Astrocyte (in vitro differentiated cells and primary cell): Measurements from ENCODE around the gene FAM131C. TPM values are rescaled to one million over a fixed set of nuclear protein-coding genes. Genes with fewer than 3 reads are reported as not detected.

Experiments
- DNase-seq: peaks from one replicate; pipeline ENCODE4 v3.0.0-alpha.2; 2010; ENCODE audit warnings: low read depth
- FAIRE-seq: peaks from 2 replicates; lab custom pipeline; 2011; peaks lifted over from hg19 to GRCh38; lab: Jason Lieb, UNC
- H2AFZ ChIP-seq: 2 replicates; pipeline ENCODE4 v1.6.0; 2012; ENCODE audit warnings: low read depth, low read length, inconsistent platforms
- H3K27ac ChIP-seq: 2 replicates; pipeline ENCODE4 v1.5.1; 2011; ENCODE audit warnings: low read depth, low read length, inconsistent platforms
- H3K27me3 ChIP-seq: 2 replicates; pipeline ENCODE4 v1.6.0; 2011; ENCODE audit warnings: low read length, inconsistent platforms; ENCODE audit not compliant: insufficient read depth
- H3K36me3 ChIP-seq: 2 replicates; pipeline ENCODE4 v1.5.1; 2011; ENCODE audit warnings: low read length, inconsistent platforms; ENCODE audit not compliant: insufficient read depth
- H3K4me1 ChIP-seq: 2 replicates; pipeline ENCODE4 v1.5.1; 2011; ENCODE audit warnings: low read length, inconsistent platforms; ENCODE audit not compliant: insufficient read depth
- H3K4me2 ChIP-seq: 2 replicates; pipeline ENCODE4 v1.6.0; 2012; ENCODE audit warnings: low read length, inconsistent platforms
- H3K4me3 ChIP-seq: 2 replicates; pipeline ENCODE4 v1.5.1; 2011; ENCODE audit warnings: low read depth, mild to moderate bottlenecking, low read length, inconsistent platforms; ENCODE audit not compliant: insufficient read depth
- H3K79me2 ChIP-seq: 2 replicates; pipeline ENCODE4 v1.6.0; 2012; ENCODE audit warnings: mild to moderate bottlenecking, low read length, inconsistent platforms; ENCODE audit not compliant: insufficient read depth
- H3K9ac ChIP-seq: 2 replicates; pipeline ENCODE4 v1.6.0; 2012; ENCODE audit warnings: mild to moderate bottlenecking, low read length, inconsistent platforms
- H3K9me3 ChIP-seq: 2 replicates; pipeline ENCODE4 v1.5.1; 2012; ENCODE audit warnings: low read depth, mild to moderate bottlenecking, low read length, inconsistent platforms; ENCODE audit not compliant: insufficient read depth
- H4K20me1 ChIP-seq: 2 replicates; pipeline ENCODE4 v1.6.0; 2012; ENCODE audit warnings: low read length, inconsistent platforms; ENCODE audit not compliant: insufficient read depth
- H3K27ac Mint-ChIP-seq: one replicate; pipeline ENCODE4 v1.8.0; 2021; ENCODE audit warnings: mild to moderate bottlenecking, mixed read lengths; ENCODE audit not compliant: unreplicated experiment
- H3K27me3 Mint-ChIP-seq: one replicate; pipeline ENCODE4 v1.8.0; 2021; ENCODE audit warnings: low read depth, mixed read lengths; ENCODE audit not compliant: unreplicated experiment
- H3K36me3 Mint-ChIP-seq: one replicate; pipeline ENCODE4 v1.8.0; 2021; ENCODE audit warnings: low read depth, mixed read lengths; ENCODE audit not compliant: unreplicated experiment
- H3K4me1 Mint-ChIP-seq: one replicate; pipeline ENCODE4 v1.8.0; 2021; ENCODE audit warnings: low read depth, mixed read lengths; ENCODE audit not compliant: unreplicated experiment
- H3K4me3 Mint-ChIP-seq: one replicate; pipeline ENCODE4 v1.8.0; 2021; ENCODE audit warnings: mild to moderate bottlenecking, moderate library complexity, mixed read lengths; ENCODE audit not compliant: unreplicated experiment
- H3K9me3 Mint-ChIP-seq: one replicate; pipeline ENCODE4 v1.8.0; 2021; ENCODE audit warnings: mild to moderate bottlenecking, mixed read lengths; ENCODE audit not compliant: unreplicated experiment
- EZH2 ChIP-seq: IDR thresholded peaks from 2 replicates; pipeline ENCODE4 v1.6.1; 2012; ENCODE audit warnings: mild to moderate bottlenecking, low read length, inconsistent platforms; ENCODE audit not compliant: insufficient read depth
- total RNA-seq: library from RNA; stranded (reverse); gene quantifications from 2 replicates; pipeline ENCODE4 v1.2.1, GENCODE V29; 2021
- TF ChIP-seq, protein P1 (sequence below): IDR thresholded peaks from 2 replicates; pipeline ENCODE4 v1.5.1; 2011; ENCODE audit warnings: low read depth, mild to moderate bottlenecking, inconsistent platforms, low read length, moderate library complexity; ENCODE audit not compliant: insufficient read depth

FAM131C gene
- total RNA-seq, 1 donor from 2014 or later, result 0.11 TPM

DNA sequence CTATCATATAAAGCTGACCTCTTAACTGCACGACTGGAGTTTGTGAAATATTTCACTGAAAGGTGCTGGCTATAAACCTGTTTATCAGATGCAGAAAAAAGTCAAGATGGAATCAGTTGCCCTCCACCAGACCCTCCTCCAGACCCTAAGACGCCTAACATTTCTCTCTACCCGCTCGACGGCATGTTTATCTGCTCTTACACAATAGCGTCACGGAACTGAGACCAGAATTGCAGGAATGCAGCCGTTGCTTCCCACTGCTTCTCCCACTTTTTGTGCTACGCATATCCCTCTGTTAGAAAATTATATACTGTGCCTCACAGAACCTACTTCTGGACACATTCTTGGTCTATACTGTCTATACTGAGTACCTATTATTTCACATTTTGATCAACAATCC lies 28.2 kb upstream of the FAM131C start:
- no peak overlapping the region for H3K27ac ChIP-seq
- Mint-ChIP-seq H3K27ac (no peak overlapping the region), H3K36me3 (no peaks in the 10 kb centered on the region), H3K9me3 (peaks cover 16% of the 10 kb centered on the region), H3K4me3 (no peak overlapping the region), H3K27me3 (peaks cover 5% of the 10 kb centered on the region), H3K4me1 (no peaks in the 10 kb centered on the region)
- peaks cover under 1% of the 10 kb centered on the region for H3K27me3 ChIP-seq
- H3K4me3 ChIP-seq, result no peak overlapping the region
- no peak overlapping the region for H3K9ac ChIP-seq
- no peak for FAIRE-seq
- H3K4me1 ChIP-seq, result no peaks in the 10 kb centered on the region
- H3K36me3 ChIP-seq, result no peaks in the 10 kb centered on the region
- H2AFZ ChIP-seq, result no peak overlapping the region
- TF ChIP-seq EZH2, result no peak
- TF ChIP-seq, protein P1, sequence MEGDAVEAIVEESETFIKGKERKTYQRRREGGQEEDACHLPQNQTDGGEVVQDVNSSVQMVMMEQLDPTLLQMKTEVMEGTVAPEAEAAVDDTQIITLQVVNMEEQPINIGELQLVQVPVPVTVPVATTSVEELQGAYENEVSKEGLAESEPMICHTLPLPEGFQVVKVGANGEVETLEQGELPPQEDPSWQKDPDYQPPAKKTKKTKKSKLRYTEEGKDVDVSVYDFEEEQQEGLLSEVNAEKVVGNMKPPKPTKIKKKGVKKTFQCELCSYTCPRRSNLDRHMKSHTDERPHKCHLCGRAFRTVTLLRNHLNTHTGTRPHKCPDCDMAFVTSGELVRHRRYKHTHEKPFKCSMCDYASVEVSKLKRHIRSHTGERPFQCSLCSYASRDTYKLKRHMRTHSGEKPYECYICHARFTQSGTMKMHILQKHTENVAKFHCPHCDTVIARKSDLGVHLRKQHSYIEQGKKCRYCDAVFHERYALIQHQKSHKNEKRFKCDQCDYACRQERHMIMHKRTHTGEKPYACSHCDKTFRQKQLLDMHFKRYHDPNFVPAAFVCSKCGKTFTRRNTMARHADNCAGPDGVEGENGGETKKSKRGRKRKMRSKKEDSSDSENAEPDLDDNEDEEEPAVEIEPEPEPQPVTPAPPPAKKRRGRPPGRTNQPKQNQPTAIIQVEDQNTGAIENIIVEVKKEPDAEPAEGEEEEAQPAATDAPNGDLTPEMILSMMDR, result no peak
- no peaks in the 10 kb centered on the region for H4K20me1 ChIP-seq
- H3K79me2 ChIP-seq, result no peaks in the 10 kb centered on the region
- no peak overlapping the region for H3K4me2 ChIP-seq
- DNase-seq, result no peak
- no peaks in the 10 kb centered on the region for H3K9me3 ChIP-seq

DNA sequence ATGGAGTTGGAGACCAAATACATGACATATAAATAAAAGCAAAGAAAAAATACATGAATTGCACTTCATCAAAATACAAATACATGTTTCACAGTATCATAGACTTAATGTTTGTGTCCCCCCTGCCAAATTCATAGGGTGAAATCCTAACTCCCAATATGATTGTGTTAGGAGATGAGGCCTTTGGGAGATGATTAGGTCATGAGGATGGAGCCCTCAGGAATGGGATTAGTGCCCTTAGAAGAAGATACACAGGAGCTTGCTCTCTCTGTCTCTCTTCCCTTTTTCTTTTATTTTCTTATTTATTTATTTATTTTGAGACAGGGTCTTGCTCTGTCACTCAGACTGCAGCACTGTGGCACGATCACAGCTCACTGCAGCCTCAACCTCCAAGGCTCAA lies 26.0 kb upstream of the FAM131C start:
- FAIRE-seq, result no peak
- Histone ChIP-seq H4K20me1 (no peaks in the 10 kb centered on the region), H3K9ac (no peak overlapping the region), H3K27me3 (peaks cover 5% of the 10 kb centered on the region), H3K4me2 (no peak overlapping the region), H3K79me2 (no peaks in the 10 kb centered on the region), H3K27ac (no peak overlapping the region), H2AFZ (no peak overlapping the region), H3K36me3 (no peaks in the 10 kb centered on the region), H3K9me3 (no peaks in the 10 kb centered on the region), H3K4me1 (no peaks in the 10 kb centered on the region), H3K4me3 (no peak overlapping the region)
- H3K4me1 Mint-ChIP-seq, result no peaks in the 10 kb centered on the region
- H3K4me3 Mint-ChIP-seq, result no peak overlapping the region
- DNase-seq, result no peak
- TF ChIP-seq, protein P1, result no peak
- TF ChIP-seq EZH2, result no peak
- peaks cover 16% of the 10 kb centered on the region for H3K9me3 Mint-ChIP-seq
- H3K27ac Mint-ChIP-seq, result no peak overlapping the region
- H3K36me3 Mint-ChIP-seq, result no peaks in the 10 kb centered on the region
- peaks cover 22% of the 10 kb centered on the region for H3K27me3 Mint-ChIP-seq

DNA sequence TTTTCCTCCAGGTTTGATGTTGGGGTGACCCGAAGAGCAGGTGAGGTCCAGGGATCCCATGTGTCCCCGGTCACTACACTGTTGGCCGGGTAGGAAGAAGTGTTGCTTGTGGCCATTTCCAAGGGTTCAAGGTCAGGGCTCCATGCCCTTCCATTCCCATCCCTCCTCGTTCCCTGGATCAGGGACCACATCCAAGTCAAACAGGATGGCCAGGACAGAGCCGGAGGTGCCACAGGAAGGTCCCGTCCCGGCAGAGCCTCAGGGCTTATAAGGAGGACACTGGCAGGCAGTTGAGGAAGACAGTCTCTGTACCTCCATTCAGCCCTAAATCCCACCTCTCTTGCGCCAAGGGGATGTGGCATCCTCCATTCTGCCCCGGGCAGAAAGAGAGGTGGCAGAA lies 22.0 kb upstream of the FAM131C start:
- Histone ChIP-seq H3K4me2 (no peak overlapping the region), H3K36me3 (no peaks in the 10 kb centered on the region), H3K9ac (no peak overlapping the region), H4K20me1 (no peaks in the 10 kb centered on the region), H3K27ac (no peak overlapping the region), H3K27me3 (peaks cover 5% of the 10 kb centered on the region), H2AFZ (no peak overlapping the region), H3K4me1 (peaks cover 2% of the 10 kb centered on the region), H3K79me2 (no peaks in the 10 kb centered on the region), H3K9me3 (no peaks in the 10 kb centered on the region), H3K4me3 (no peak overlapping the region)
- H3K27ac Mint-ChIP-seq, result no peak overlapping the region
- no peak overlapping the region for H3K4me3 Mint-ChIP-seq
- DNase-seq (no peak), FAIRE-seq (no peak)
- no peaks in the 10 kb centered on the region for H3K4me1 Mint-ChIP-seq
- H3K36me3 Mint-ChIP-seq, result no peaks in the 10 kb centered on the region
- TF ChIP-seq, protein P1, result no peak
- TF ChIP-seq EZH2, result no peak
- H3K27me3 Mint-ChIP-seq, result peaks cover 38% of the 10 kb centered on the region
- H3K9me3 Mint-ChIP-seq, result peaks cover 8% of the 10 kb centered on the region
